MV-4-11 (cell line): ENCODE results near the gene FBXO11.

Source experiments
- DNase-seq: peaks from one replicate; lab custom pipeline; 2025; lab: John Stamatoyannopoulos, UW

The FBXO11 gene

GRCh38 chr2:47783486-47784351, 122.6 kb downstream of the FBXO11 start:
- peak; percentile 12 for DNase-seq

DNA sequence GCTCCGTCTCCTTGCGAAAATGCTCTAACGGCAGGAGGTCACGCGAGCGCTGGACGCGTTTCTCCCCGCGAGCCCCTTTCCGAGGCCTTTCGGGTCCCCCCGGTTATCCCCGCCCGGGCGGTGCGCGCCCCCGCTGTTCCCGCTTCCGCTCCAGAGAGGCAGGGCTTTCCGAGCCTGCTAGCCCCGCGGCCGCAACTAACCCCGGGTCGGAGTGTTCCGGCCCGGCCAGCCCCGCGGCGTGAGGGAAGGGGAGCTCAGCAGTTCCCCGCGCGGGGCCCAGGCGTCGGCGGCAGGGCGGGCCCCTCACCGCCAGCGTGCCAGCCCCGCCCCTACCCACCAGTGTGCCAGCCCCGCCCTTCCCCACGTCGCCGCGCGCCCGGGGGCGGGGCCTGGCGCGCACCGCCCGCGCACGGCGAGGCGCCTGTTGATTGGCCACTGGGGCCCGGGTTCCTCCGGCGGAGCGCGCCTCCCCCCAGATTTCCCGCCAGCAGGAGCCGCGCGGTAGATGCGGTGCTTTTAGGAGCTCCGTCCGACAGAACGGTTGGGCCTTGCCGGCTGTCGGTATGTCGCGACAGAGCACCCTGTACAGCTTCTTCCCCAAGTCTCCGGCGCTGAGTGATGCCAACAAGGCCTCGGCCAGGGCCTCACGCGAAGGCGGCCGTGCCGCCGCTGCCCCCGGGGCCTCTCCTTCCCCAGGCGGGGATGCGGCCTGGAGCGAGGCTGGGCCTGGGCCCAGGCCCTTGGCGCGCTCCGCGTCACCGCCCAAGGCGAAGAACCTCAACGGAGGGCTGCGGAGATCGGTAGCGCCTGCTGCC, 123.4 kb downstream of the FBXO11 start, which contains the start of gene MSH6:
Gene MSH6, plus strand, starts transcription at position 475 of the 815 bp plus-strand sequence. Its CDS starts 89 bp downstream, at position 564.
- peak; percentile 80 for DNase-seq

GRCh38 chr2:47782381-47782670, 124.0 kb downstream of the FBXO11 start:
- no peak for DNase-seq

GRCh38 chr2:47779426-47779790, 126.9 kb downstream of the FBXO11 start:
- DNase-seq = no peak

DNA sequence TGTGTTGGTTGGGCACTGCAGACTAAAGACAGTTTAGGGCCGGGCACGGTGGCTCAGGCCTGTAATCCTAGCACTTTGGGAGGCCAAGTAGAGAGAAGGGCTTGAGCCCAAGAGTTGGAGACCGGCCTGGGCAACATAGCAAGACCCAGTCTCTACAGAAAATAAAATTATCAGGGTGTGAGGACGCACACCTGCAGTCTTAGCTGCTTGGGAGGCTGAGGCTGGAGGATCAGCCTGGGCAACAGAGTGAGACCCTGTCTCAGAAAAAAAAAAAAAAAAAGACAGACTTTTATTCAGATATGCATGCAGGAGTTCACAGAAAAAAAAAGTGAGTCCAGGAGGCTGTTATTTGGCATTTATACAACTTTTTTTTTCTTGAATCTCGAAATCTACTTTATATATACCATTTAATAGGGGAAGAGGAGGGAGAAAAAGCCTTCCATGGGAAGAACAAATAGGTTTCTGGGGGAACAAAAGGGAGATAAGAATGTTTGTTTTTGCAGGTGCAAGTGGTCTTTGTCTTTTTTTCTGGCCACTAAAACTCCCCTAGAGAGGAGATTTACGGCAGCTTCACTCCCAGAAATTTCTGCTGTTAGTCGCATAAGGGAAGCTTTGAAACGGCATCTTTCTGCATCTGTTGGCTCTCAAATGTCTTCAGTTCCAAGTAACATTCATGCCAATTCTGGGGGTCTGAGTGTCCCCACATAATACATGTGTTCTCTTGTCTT, 127.4 kb downstream of the FBXO11 start:
- DNase-seq = no peak

DNA sequence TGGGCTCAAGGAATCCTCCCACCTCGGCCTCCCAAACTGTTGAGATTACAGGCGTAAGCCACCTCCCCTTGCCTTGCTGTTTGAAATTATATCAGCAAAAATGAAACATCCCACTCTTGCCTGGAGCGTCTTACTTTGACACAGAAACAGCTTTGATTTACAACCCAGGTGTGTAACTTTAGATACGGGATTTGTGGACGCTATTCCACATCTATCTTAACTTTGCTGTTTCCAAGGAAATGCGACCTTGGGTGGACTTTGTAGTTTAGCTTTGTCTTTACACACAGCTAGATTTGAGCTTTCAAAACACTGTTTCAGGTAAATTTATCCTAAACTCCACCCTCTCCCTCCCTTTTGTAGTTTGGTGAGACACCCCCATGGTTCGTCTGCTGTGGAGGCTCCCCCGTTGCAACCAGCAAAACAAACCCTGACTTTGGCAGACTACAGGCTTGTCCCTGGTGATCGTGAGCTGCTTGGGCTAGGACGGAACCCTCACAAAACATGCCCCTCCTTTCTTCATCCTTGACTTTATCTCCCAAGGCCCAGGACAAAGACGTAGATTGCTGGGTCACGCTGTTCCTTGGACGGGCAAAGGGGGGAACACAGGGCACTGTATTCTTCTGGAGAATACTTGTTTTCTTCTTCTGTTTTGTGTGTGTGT, 128.9 kb downstream of the FBXO11 start:
- no peak for DNase-seq

DNA sequence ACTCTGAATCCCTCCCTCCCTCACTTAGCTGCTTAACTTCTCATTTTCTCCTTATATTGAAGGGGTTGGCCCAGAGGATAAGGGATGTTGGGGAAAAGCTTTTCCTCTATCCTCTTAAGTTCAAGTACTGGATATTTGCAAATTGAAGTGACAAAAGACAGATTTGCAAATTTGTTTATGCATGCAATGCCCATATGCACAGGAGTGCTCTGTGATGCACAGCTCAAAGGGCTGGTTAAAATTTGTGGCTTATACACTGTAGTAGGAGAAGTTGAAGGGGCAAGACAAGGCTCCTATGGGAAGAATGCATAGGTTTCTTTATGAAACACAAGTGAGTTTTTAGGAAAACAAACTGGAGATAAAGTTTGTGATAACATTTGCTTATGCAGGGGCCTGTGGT, 131.7 kb downstream of the FBXO11 start:
- no peak for DNase-seq

DNA sequence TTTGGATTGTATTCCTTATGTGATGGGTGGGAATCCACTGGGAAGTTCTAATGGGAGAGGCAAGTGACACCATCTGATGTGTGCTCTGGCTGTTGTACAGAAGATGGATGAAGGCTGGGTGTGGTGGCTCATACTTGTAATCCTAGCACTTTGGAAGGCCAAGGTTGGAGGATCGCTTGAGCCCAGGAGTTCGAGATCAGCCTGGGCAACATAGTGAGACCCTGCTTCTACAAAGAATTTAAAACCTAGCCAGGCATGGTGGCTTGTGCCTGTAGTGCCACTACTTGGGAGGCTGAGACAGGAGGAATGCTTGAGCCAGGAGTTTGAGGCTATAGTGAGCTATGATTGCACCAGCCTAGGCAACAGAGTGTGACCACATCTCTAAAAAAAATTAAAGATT, 134.0 kb downstream of the FBXO11 start:
- no peak for DNase-seq

DNA sequence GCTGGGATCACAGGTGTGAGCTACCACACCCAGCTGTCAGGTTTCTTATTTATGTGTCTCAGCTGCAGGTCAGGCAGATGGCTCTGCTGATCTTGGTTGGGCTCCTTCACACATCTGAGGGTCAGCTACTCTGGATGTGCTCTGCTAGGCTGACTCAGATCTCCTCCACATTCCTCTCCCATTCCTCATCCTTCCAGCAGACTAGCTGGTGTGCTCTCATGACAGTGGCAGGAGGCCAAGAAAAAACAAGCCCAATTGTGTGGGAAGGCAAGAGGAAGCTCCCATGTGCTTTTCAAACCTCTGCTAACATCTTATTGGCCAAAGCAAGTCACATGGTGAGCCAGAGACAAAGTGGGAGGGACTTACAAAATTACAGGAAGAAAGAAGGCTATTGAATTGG, 135.1 kb downstream of the FBXO11 start:
- DNase-seq = peak; percentile 23

- DNase-seq = no peak
These were observed 137.0 kb downstream of the FBXO11 start for GRCh38 chr2:47769318-47769717.

DNA sequence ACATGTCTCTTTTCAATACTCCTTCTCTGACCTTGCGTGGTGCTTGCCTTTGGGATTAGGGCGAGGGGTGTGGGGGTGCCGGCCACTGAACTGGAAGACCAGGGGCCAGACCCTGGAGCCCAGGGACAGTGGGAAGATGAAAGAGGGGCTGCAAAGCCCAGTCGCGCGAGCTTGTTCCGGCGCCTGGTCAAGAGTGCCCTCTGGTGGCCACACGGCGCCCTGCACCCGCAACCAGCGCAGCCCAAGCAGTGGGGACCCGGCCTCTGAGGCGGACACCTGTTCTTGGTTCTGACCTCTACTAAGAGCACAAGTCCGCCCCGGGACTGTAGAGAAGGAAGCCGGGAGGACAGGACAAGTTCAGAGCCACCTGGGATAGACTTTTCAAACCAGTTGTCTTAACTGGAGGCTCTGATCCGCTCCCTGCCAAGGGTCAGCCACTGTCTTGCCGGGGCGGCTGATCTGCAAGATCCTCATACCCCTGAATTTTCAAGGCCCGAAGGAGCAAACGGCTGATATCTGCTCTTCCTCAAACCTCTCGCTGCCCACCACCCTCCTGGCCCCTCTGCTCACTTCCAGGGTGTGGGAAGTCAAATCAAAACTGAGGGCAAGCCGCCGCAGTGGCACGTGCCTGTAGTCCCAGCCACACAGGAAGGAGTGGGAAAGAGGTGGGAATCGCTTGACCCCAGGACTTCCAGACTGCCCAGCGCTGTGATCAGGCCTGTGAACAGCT, 138.3 kb downstream of the FBXO11 start:
- DNase-seq = no peak

GRCh38 chr2:47767497-47767844, 138.8 kb downstream of the FBXO11 start:
- DNase-seq = no peak

- DNase-seq = no peak
These were observed 154.4 kb downstream of the FBXO11 start for GRCh38 chr2:47751856-47752414.

GRCh38 chr2:47747878-47748277, 158.4 kb downstream of the FBXO11 start:
- DNase-seq = no peak

DNA sequence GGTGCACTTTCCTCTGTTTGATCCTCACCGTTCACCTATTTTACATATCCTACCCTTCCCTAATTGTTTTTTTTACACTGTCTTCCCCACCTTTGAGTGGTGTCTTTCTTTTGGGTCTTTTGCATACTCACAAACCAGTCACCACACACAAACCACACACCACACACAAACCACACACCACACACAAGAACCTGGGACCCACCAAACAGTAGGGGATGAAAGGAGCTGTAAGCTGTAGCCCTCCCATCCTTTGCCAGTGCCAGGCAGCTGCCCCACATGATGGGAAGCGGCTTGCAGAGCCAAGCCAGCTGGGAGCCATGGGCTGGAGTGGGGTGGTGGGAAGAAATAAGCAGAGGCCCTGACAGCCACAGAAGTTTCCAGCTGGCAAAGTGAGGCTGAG, 162.2 kb downstream of the FBXO11 start:
- DNase-seq = no peak

GRCh38 chr2:47741637-47742036, 164.7 kb downstream of the FBXO11 start:
- DNase-seq = no peak

GRCh38 chr2:47741101-47741500, 165.2 kb downstream of the FBXO11 start:
- DNase-seq = no peak
